ENCODE measurements around the gene ACTBL2. TPM values are rescaled to one million over a fixed set of nuclear protein-coding genes. Genes with fewer than 3 reads are reported as not detected.

Gene ACTBL2
- total RNA-seq, 1 experiment from 2014 or later: not detected

GRCh38 chr5:57491369-57491965 lies 8.9 kb upstream of the ACTBL2 start:
- H3K27me3 ChIP-seq (replicated peaks; ENCODE audit: control insufficient read depth, insufficient read depth, low read length): no peaks in the 10 kb centered on the region
- Mint-ChIP-seq H3K36me3 (ENCODE audit: insufficient read depth, unreplicated experiment) (no peaks in the 10 kb centered on the region), H3K4me3 (ENCODE audit: unreplicated experiment) (no peak overlapping the region), H3K27me3 (ENCODE audit: insufficient read depth, unreplicated experiment) (no peaks in the 10 kb centered on the region), H3K4me1 (ENCODE audit: low read depth, unreplicated experiment) (peaks cover 20% of the 10 kb centered on the region), H3K27ac (ENCODE audit: unreplicated experiment) (no peak overlapping the region), H3K9me3 (ENCODE audit: unreplicated experiment) (peaks cover 10% of the 10 kb centered on the region)
- no TSS peak for BruUV-seq (replicated peaks)
- H3K36me3 ChIP-seq (ENCODE audit: control insufficient read depth, insufficient read depth, low read length): no peaks in the 10 kb centered on the region
- DNase-seq: no peak
- peaks cover 10% of the 10 kb centered on the region for H3K4me1 ChIP-seq
- TF ChIP-seq CTCF (IDR thresholded peaks at IDR 0.05; ENCODE audit: insufficient read depth in 1 of 2, low read depth in 1 of 2, low read length in 1 of 2, severe bottlenecking in 1 of 2, unreplicated experiment in 1 of 2): no peak
- ChIA-PET CTCF (no interaction called here), POLR2A (no interaction called here)
- no peak overlapping the region for H3K4me3 ChIP-seq (ENCODE audit: low read depth, low read length)
- intact Hi-C loops (cut with micrococcal nuclease; ENCODE audit: unreplicated experiment): loop anchor here (5.0 kb wide), 1 partner anchor 179 kb away; no protein-coding TSS in a partner anchor
- no peaks in the 10 kb centered on the region for H3K9me3 ChIP-seq

- H3K9me3 ChIP-seq: no peaks in the 10 kb centered on the region
- no peak overlapping the region for H3K4me3 ChIP-seq (ENCODE audit: low read depth, low read length)
- Mint-ChIP-seq H3K4me1 (ENCODE audit: low read depth, unreplicated experiment) (peaks cover 7% of the 10 kb centered on the region), H3K9me3 (ENCODE audit: unreplicated experiment) (peaks cover 10% of the 10 kb centered on the region), H3K4me3 (ENCODE audit: unreplicated experiment) (no peak overlapping the region), H3K27ac (ENCODE audit: unreplicated experiment) (no peak overlapping the region), H3K27me3 (ENCODE audit: insufficient read depth, unreplicated experiment) (no peaks in the 10 kb centered on the region), H3K36me3 (ENCODE audit: insufficient read depth, unreplicated experiment) (no peaks in the 10 kb centered on the region)
- H3K4me1 ChIP-seq: no peaks in the 10 kb centered on the region
- POLR2A ChIA-PET: no interaction called here
- no peak for DNase-seq
- no peak for TF ChIP-seq CTCF (IDR thresholded peaks at IDR 0.05; ENCODE audit: insufficient read depth in 1 of 2, low read depth in 1 of 2, low read length in 1 of 2, severe bottlenecking in 1 of 2, unreplicated experiment in 1 of 2)
- CTCF ChIA-PET: no interaction called here
- BruUV-seq (replicated peaks): no TSS peak
- intact Hi-C loops (cut with micrococcal nuclease; ENCODE audit: unreplicated experiment): no loop called here
- no peaks in the 10 kb centered on the region for H3K36me3 ChIP-seq (ENCODE audit: control insufficient read depth, insufficient read depth, low read length)
- no peaks in the 10 kb centered on the region for H3K27me3 ChIP-seq (replicated peaks; ENCODE audit: control insufficient read depth, insufficient read depth, low read length)
Measured at GRCh38 chr5:57488215-57488955, 5.8 kb upstream of the ACTBL2 start.

- POLR2A ChIA-PET: no interaction called here
- Mint-ChIP-seq H3K27ac (ENCODE audit: unreplicated experiment) (no peak overlapping the region), H3K36me3 (ENCODE audit: insufficient read depth, unreplicated experiment) (no peaks in the 10 kb centered on the region), H3K27me3 (ENCODE audit: insufficient read depth, unreplicated experiment) (no peaks in the 10 kb centered on the region), H3K9me3 (ENCODE audit: unreplicated experiment) (no peaks in the 10 kb centered on the region), H3K4me3 (ENCODE audit: unreplicated experiment) (no peak overlapping the region), H3K4me1 (ENCODE audit: low read depth, unreplicated experiment) (no peaks in the 10 kb centered on the region)
- BruUV-seq (replicated peaks): no TSS peak
- H3K27me3 ChIP-seq (replicated peaks; ENCODE audit: control insufficient read depth, insufficient read depth, low read length): no peaks in the 10 kb centered on the region
- no peaks in the 10 kb centered on the region for H3K36me3 ChIP-seq (ENCODE audit: control insufficient read depth, insufficient read depth, low read length)
- intact Hi-C loops (cut with micrococcal nuclease; ENCODE audit: unreplicated experiment): no loop called here
- H3K4me1 ChIP-seq: no peaks in the 10 kb centered on the region
- no peaks in the 10 kb centered on the region for H3K9me3 ChIP-seq
- TF ChIP-seq CTCF (IDR thresholded peaks at IDR 0.05; ENCODE audit: insufficient read depth in 1 of 2, low read depth in 1 of 2, low read length in 1 of 2, severe bottlenecking in 1 of 2, unreplicated experiment in 1 of 2): no peak
- CTCF ChIA-PET: no interaction called here
- H3K4me3 ChIP-seq (ENCODE audit: low read depth, low read length): no peak overlapping the region
- DNase-seq: no peak
Measured at GRCh38 chr5:57486027-57486602, 3.5 kb upstream of the ACTBL2 start.
